ENCODE measurements around the gene FAM53B.

DNA sequence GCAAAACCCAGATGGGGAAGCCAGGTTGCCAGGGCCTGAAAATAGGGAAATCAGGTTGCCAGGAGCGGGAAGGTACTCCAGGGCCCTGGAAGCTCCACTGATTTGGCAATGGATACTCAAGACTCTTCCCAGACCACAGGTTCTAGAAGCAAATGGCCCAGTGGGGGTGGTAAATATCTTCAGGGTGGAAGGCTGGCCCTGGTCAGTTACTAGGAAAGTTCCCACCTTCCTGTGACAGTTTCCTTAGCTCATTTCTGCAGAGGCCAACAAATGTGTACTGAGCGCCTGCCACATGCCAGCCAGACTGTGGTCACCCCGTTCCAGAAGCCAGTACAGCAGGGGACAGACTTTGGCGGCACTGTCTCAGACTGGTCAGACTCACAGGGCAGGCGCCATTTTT is 113.6 kb downstream of the FAM53B start:
- no peak for TF ChIP-seq CTCF (IDR thresholded peaks at IDR 0.05)
- TF ChIP-seq POLR2AphosphoS5 (IDR thresholded peaks at IDR 0.05) = no peak
- no peak for TF ChIP-seq POLR2A (IDR thresholded peaks at IDR 0.05)
